IPS-20b (cell line): ENCODE measurements around the gene P3R3URF.

Source experiments
- H3K27ac ChIP-seq: one replicate; pipeline ENCODE4 v1.5.1; 2013; ENCODE audit warnings: low read length
- H3K27me3 ChIP-seq: 2 replicates; pipeline ENCODE4 v1.6.1; 2013; ENCODE audit warnings: mild to moderate bottlenecking, low read length, inconsistent platforms; ENCODE audit not compliant: insufficient read depth
- H3K36me3 ChIP-seq: 2 replicates; pipeline ENCODE4 v1.6.1; 2013; ENCODE audit warnings: low read depth, mild to moderate bottlenecking, inconsistent platforms, low read length, moderate library complexity; ENCODE audit not compliant: insufficient read depth
- H3K4me1 ChIP-seq: 2 replicates; pipeline ENCODE4 v1.6.1; 2013; ENCODE audit warnings: mild to moderate bottlenecking, control low read depth, inconsistent platforms, low read length, moderate library complexity; ENCODE audit not compliant: insufficient read depth
- H3K4me3 ChIP-seq: 2 replicates; pipeline ENCODE4 v1.5.1; 2013; ENCODE audit warnings: mild to moderate bottlenecking, low read length, inconsistent platforms
- H3K9ac ChIP-seq: 2 replicates; pipeline ENCODE4 v1.6.1; 2013; ENCODE audit warnings: low read depth, mild to moderate bottlenecking, inconsistent platforms, low read length, moderate library complexity
- H3K9me3 ChIP-seq: 2 replicates; pipeline ENCODE4 v1.6.1; 2013; ENCODE audit warnings: mild to moderate bottlenecking, low read depth, low read length, inconsistent platforms; ENCODE audit not compliant: insufficient read depth

P3R3URF gene

DNA sequence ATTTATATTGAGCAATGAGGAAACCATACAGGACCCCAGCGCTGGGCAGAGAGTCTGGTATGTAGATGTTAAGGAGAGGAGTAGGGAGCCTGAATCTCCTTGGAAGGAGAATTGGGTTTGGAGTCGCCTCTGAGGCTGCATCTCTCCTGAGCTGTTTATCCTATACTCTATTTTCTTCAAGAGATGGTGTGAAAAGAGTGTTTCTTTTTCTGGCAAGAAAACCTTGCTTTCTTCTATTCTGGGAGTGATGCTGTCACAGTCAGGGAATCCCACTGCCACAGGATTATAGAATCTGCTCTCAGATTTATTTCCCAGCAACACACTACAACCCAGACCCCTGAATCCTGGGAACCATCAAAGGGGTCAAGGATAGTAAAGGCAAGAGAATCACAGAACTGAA, 30.1 kb upstream of the P3R3URF start:
- no peaks in the 10 kb centered on the region for H3K36me3 ChIP-seq
- H3K27ac ChIP-seq: no peak overlapping the region
- H3K4me1 ChIP-seq: no peaks in the 10 kb centered on the region
- H3K9me3 ChIP-seq: no peaks in the 10 kb centered on the region
- H3K27me3 ChIP-seq: 0 out of 2 replicates have a peak, but pooled peaks cover 4% of the 10 kb centered on the region
- no peak overlapping the region for H3K4me3 ChIP-seq
- H3K9ac ChIP-seq: no peak overlapping the region

DNA sequence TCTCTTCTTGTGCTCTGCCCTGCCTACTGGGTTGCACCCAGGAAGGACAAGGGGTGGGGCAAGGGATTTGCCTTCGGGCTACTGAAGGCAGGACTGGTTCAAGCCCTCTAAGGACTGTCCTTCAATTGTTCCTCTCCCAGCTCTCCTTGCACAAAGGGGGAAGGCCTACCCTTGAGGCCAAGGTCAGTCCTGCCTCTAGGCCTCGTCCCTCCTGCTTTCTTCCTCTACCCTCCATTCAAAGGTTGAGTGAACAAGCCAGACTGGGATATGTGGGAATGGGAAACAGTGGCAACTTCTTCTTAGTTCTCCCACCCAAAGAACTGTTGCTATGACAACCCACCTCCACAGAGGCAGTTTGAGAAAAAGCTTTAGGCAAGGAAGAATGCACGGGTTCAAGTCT, 29.5 kb upstream of the P3R3URF start:
- no peak overlapping the region for H3K27ac ChIP-seq
- H3K9ac ChIP-seq: no peak overlapping the region
- no peaks in the 10 kb centered on the region for H3K36me3 ChIP-seq
- no peaks in the 10 kb centered on the region for H3K9me3 ChIP-seq
- no peak overlapping the region for H3K4me3 ChIP-seq
- H3K27me3 ChIP-seq: 0 out of 2 replicates have a peak, but pooled peaks cover 4% of the 10 kb centered on the region
- H3K4me1 ChIP-seq: no peaks in the 10 kb centered on the region

DNA sequence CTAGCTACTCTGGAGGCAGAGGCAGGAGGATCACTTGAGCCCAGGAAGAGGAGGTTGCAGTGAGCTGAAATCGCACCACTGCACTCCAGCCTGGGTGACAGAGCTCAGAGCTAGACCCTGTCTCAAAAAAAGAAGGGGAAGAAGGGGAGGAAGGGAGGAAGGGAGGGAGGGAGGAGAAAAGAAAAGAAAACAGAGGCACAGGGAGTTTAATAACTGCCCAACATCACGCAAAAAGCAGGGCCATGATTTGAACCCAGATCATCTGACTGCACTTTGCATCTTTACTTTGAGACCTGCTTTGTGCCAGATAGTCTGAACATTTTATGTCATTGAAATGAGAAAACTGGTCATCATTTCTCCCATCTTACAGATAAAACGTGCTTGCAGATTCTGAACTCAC, 28.9 kb upstream of the P3R3URF start:
- no peaks in the 10 kb centered on the region for H3K9me3 ChIP-seq
- no peaks in the 10 kb centered on the region for H3K4me1 ChIP-seq
- H3K9ac ChIP-seq: no peak overlapping the region
- no peak overlapping the region for H3K4me3 ChIP-seq
- 0 out of 2 replicates have a peak, but pooled peaks cover 4% of the 10 kb centered on the region for H3K27me3 ChIP-seq
- H3K27ac ChIP-seq: no peak overlapping the region
- H3K36me3 ChIP-seq: no peaks in the 10 kb centered on the region

DNA sequence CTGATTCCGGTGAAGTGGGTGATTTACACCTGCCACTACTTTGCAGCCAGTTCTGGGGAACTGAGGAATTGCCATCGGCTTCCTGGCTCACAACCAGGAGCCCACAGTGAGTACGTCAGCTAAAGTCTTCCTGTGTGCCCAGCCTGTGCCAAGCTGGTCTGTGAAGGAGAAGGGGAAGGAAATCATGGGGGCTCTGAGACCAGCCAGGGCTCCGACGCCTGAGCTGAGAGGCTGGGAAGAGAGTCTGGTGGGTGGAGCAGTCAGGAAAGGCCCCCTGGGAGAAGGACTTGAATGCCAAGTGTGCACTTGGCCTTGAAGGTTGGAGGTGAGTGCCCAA, 28.1 kb upstream of the P3R3URF start:
- H3K27ac ChIP-seq: no peak overlapping the region
- no peak overlapping the region for H3K9ac ChIP-seq
- H3K4me3 ChIP-seq: peak overlapping the region; percentile 97

DNA sequence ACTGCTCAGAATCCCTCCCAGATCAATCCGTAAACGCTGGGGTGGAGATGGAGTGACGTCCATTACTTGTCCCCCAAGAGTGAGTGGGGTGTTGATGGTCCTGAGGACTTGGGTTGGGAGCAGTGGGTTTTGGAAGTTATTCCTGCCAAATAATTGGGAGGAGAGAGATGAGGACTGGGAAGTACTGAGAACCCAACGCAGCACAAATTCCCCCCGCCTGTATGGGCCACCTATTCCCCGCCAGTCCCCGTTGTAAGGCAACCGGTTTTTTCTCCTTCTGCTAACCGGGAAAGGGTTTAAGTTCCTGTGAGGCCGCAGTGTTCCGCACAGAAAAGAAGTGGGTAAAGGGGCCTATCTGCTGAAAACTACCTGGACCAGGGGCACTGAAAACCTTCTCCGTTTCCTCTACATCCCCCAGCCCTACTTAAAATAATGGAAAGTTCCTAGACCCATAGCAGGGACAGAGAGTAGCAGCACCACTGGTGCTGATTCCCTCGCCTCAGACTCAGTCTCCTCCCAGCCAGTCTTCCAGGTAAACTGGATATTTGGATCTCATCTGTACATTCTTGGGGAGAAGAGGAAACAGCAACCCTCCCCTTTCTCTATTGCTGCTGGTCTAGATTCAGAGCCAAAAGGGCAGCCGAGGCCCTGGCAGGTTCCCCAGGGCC, 27.6 kb upstream of the P3R3URF start:
- H3K4me1 ChIP-seq: peaks cover 3% of the 10 kb centered on the region; the same call in 1 of the 2 replicates
- no peaks in the 10 kb centered on the region for H3K9me3 ChIP-seq
- H3K4me3 ChIP-seq: peak overlapping the region; percentile 97
- no peak overlapping the region for H3K27ac ChIP-seq
- no peaks in the 10 kb centered on the region for H3K36me3 ChIP-seq
- H3K9ac ChIP-seq: peak overlapping the region; percentile 79; the same call in 1 of the 2 replicates
- 0 out of 2 replicates have a peak, but pooled peaks cover 4% of the 10 kb centered on the region for H3K27me3 ChIP-seq

More for the DNA sequence above, 28.1 kb upstream of the P3R3URF start:
- Histone ChIP-seq H3K27me3 (0 out of 2 replicates have a peak, but pooled peaks cover 4% of the 10 kb centered on the region), H3K36me3 (no peaks in the 10 kb centered on the region), H3K4me1 (peaks cover 2% of the 10 kb centered on the region; the same call in 1 of the 2 replicates), H3K9me3 (no peaks in the 10 kb centered on the region)

DNA sequence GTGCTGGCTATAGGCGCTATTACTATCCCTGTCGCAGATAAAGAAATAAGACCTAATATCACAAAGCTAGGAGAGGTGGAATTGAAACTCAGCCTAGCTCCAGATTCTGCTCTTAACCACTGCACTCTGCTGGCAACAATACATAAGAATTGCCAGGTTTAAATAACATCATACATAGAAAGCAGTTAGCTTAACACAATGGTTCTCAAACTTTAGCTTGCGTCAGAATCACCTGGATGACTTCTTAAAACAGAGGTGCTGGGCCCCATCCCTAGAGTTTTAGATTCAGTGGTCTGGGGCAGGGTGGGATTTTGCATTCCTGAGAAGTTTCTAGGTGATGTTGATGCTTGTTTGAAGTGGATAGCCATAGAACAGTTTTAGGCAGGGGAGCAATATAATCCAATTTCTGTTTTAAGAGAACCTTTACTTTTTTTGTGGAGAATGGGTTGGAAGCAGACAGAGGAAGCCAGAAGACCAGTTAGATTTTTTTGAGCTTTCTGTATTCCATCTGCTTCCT, 23.0 kb upstream of the P3R3URF start:
- H3K9ac ChIP-seq: no peak overlapping the region
- peaks cover 12% of the 10 kb centered on the region; the same call in 1 of the 2 replicates for H3K36me3 ChIP-seq
- no peak overlapping the region for H3K27ac ChIP-seq
- H3K4me3 ChIP-seq: peak overlapping the region; percentile 90; the same call in 1 of the 2 replicates
- H3K27me3 ChIP-seq: 0 out of 2 replicates have a peak, but pooled peaks cover 4% of the 10 kb centered on the region
- H3K4me1 ChIP-seq: peaks cover 3% of the 10 kb centered on the region; the same call in 1 of the 2 replicates
- no peaks in the 10 kb centered on the region for H3K9me3 ChIP-seq

DNA sequence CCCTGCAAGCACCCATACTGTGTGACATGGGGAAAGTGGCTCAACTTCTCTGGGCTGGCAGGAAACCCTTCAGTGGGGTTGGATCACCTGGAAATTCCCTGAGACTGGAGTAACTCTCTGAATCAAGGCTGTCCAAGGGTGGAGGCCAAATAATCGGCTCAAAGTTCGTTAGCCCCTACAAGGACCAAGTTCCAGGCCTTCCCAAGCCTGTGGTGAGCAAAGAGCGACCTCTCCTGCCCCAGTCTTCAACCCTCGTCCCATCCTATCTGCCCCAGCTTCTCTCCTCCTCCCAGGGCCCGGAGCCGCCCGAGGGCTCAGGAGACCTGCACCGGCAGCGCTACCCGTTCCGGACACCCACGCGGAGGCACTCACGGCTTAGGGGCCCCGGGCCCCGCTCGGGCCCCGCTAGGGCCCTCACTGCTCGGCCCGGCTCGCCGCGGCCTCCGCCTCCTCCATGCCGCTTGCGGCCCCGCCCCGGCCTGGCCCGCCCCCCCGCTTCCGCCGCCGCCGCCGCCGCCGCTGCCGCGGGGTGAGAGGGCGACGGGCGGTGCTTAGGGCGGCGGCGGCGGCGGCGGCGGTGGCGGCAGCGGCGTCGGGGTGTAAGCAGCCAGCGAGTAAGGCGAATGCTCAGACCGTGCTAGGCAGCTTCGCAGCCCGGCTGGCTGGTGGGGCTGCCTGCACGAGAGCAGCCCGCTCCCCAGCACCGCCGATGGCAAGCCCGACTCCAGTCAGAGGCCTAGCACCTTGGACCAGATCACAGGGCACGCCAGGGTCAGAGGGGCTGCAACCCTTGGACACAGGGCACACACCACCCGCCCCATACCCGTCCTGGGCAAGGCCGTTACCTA, 21.9 kb upstream of the P3R3URF start, which contains the start of gene POMGNT1:
Gene POMGNT1 (minus strand): TSS at position 471 of the 848 bp plus-strand sequence. CDS start 613 bp downstream, outside the sequence.
- H3K9ac ChIP-seq: peak within 1 kb of the TSS; percentile 90

DNA sequence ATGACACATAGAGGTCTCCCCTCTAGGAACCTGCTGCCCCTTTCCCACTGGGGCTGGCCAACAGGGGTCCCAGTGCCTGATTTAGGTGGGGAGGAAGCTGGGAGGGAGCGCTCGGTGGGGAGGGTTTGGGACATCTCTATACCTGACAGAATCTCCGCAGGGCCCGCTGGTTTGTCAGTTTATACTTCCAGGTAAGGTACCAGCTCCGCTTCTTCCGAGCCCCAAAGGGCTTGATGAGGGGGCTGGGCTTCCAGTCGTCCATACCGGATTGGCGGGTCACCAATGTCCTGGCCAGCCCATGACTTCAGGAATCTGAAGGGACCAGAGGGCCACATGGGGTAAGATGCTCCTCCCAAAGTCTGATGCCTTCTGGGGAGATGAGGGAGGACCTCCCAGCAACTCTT, 21.3 kb upstream of the P3R3URF start:
- Histone ChIP-seq H3K27ac (no peak overlapping the region), H3K9me3 (no peaks in the 10 kb centered on the region), H3K4me3 (peak overlapping the region; percentile 89), H3K9ac (peak overlapping the region; percentile 90), H3K36me3 (peaks cover 27% of the 10 kb centered on the region), H3K4me1 (peaks cover 3% of the 10 kb centered on the region; the same call in 1 of the 2 replicates), H3K27me3 (no peaks in the 10 kb centered on the region)

More for the DNA sequence above, 21.9 kb upstream of the P3R3URF start, which contains the start of gene POMGNT1:
- no peaks in the 10 kb centered on the region for H3K9me3 ChIP-seq
- peaks cover 21% of the 10 kb centered on the region for H3K36me3 ChIP-seq
- peak within 1 kb of the TSS; percentile 90 for H3K4me3 ChIP-seq
- H3K27ac ChIP-seq: no peak within 1 kb of the TSS
- H3K4me1 ChIP-seq: peaks cover 3% of the 10 kb centered on the region; the same call in 1 of the 2 replicates
- no peaks in the 10 kb centered on the region for H3K27me3 ChIP-seq

DNA sequence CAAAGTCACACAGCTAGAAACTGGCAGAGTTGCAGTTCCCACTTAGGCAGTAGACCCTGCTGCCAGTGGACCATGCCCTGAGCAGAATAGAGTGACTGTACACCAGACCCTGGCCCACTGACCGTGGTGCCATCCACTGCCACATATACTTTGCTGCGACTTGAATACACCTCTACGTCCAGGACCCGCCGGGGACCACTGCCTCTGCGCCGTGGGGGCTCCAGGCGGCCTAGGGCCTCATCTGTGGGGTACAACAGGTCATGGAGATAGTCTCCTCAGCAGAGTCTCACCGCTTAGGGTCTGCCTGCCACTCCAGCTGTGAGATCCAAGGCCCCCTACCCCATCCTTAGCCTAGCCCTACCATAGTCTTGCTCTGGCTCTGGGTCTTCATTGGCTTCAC, 20.3 kb upstream of the P3R3URF start:
- Histone ChIP-seq H3K4me1 (peaks cover 3% of the 10 kb centered on the region; the same call in 1 of the 2 replicates), H3K9ac (no peak overlapping the region), H3K36me3 (peaks cover 36% of the 10 kb centered on the region), H3K4me3 (no peak overlapping the region), H3K27ac (no peak overlapping the region), H3K9me3 (no peaks in the 10 kb centered on the region), H3K27me3 (no peaks in the 10 kb centered on the region)

DNA sequence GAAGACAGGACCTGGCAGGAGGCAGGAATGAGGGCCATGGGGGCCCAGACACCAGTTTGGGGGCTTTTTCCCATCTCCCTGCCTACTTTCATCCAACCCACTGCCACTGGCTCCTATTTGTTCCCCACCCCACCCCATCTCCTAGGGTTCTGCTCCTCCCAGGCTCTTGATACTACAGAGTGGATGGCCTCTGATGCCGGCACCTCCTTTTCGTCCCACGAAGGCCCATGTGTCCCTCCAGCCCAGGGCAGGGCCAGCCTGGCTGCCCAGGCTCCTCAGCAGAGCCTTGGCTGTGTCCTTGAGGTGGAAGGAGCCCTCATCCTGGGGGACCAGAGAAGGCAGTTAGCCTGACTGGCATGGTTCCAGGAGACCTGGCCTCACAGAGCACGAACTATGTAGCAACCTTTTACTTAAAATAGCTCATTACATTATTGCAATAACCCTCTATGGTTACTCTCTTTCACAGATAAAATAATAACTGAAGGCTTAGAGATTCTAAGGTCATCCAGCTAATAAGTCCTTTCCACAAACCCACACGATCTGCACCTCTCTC, 18.4 kb upstream of the P3R3URF start:
- no peak overlapping the region for H3K9ac ChIP-seq
- H3K4me1 ChIP-seq: peaks cover 3% of the 10 kb centered on the region; the same call in 1 of the 2 replicates
- no peaks in the 10 kb centered on the region for H3K27me3 ChIP-seq
- H3K9me3 ChIP-seq: no peaks in the 10 kb centered on the region
- peaks cover 44% of the 10 kb centered on the region for H3K36me3 ChIP-seq
- no peak overlapping the region for H3K4me3 ChIP-seq
- no peak overlapping the region for H3K27ac ChIP-seq

DNA sequence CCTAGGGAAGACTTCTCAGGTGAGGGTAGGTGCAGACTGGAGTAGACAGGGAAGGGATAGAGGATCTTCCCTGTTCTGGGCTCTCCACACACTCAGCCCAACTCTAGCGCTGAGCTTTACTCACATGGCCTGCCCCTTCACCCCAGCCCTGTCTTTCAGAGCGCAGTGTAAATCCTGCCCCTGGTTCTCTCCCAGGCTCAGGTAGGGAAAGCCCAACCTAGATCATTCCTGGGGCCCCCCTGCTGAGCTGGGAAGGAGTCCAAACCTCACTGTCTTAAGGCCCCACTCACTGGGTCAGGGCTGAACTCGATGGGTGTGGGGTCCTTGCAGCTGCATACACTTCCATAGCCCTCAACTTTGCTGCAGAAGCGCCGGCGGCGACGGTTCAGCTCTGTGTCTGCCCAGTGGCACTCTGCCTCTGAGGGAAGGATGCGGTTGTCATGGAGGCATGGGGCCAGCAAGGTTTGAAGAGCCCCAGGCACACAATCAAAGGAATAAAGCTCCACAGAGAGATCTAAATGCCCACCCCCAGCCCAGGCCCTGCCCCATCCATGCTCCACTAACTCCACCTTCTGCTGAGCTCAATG, 17.8 kb upstream of the P3R3URF start:
- H3K4me1 ChIP-seq: no peaks in the 10 kb centered on the region
- H3K27ac ChIP-seq: no peak overlapping the region
- H3K9me3 ChIP-seq: no peaks in the 10 kb centered on the region
- no peaks in the 10 kb centered on the region for H3K27me3 ChIP-seq
- H3K4me3 ChIP-seq: no peak overlapping the region
- peaks cover 50% of the 10 kb centered on the region for H3K36me3 ChIP-seq
- no peak overlapping the region for H3K9ac ChIP-seq
